H1 (cell line): ENCODE measurements around the gene RND3. TPM values are rescaled to one million over a fixed set of nuclear protein-coding genes. Genes with fewer than 3 reads are reported as not detected.

Experiments
- GTF2F1 ChIP-seq: IDR thresholded peaks from 2 replicates; pipeline ENCODE4 v1.6.1; 2012; ENCODE audit warnings: low read depth, low read length, improper control_type of control experiment, borderline replicate concordance
- JUND ChIP-seq: IDR thresholded peaks from 2 replicates; pipeline ENCODE4 v1.6.1; 2011; ENCODE audit warnings: mild to moderate bottlenecking, improper control_type of control experiment, low read length
- RAD21 ChIP-seq, 2 experiments: IDR thresholded peaks in 1 of 2; conservative IDR thresholded peaks in 1 of 2; 2 replicates each; pipeline ENCODE4 v1.6.1; 2011; ENCODE audit warnings: low read depth in 2 of 2, low read length in 2 of 2, improper control_type of control experiment in 1 of 2, inconsistent platforms in 1 of 2, mild to moderate bottlenecking in 1 of 2, moderate library complexity in 1 of 2
- TAF1 ChIP-seq: IDR thresholded peaks from 2 replicates; pipeline ENCODE4 v1.6.1; 2011; ENCODE audit warnings: mild to moderate bottlenecking, low read depth, low read length
- polyA plus RNA-seq, 7 experiments: library from polyadenylated mRNA; depleted of rRNA in 3 of 7; stranded (reverse) in 5 of 7; unstranded in 2 of 7; fragments of >200 nt in 5 of 7; fragments of 200-250 nt in 2 of 7; gene quantifications; 1 replicate in 5 of 7; 2 replicates in 1 of 7; 4 replicates in 1 of 7; pipeline versions ENCODE4 v1.2.1 to v1.2.3, GENCODE V29; 2011 to 2013; ENCODE audit warnings: missing spikeins in 2 of 7, mixed read lengths in 2 of 7
- total RNA-seq: library from RNA; stranded (reverse); fragmentation: NEBNext Ultra II Directional; extraction: Animal tissue kit (Norgen Biotek cat#: 25700); gene quantifications from 2 replicates; pipeline ENCODE4 v1.2.1, GENCODE V29; 2021
- TF ChIP-seq, protein P1 (sequence below): fragments of 300-600 bp; sonication (generic); IDR thresholded peaks from 2 replicates; pipeline ENCODE4 v1.7.1; 2012; ENCODE audit warnings: low read length, moderate library complexity, mild to moderate bottlenecking, inconsistent platforms; ENCODE audit not compliant: insufficient replicate concordance

Gene RND3
- total and polyA plus RNA-seq, 2 of the 8 experiments (the other 6 are each of a cell fraction or from before 2014, with no cell fraction given): 12.2 to 25.6 TPM

DNA sequence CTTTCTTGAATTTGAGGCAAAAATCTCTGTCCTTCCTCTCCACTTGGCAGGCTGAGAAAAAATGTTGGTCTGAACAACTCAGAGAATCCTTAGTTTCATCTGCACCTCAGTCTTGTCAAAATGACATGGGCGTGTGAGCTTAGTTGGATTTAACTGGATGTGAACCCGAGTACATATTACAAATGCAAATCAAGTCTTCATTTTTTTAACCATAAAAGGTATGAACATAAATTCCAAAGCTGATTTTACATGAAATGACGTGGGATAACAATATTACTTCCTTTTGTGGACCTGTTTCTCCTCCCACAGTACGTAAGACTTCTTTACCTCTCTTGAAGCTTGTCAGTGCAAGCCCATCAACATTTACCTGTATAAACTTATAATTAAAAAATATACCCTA, 32.6 kb upstream of the RND3 start (continued):
- TF ChIP-seq, protein P1, sequence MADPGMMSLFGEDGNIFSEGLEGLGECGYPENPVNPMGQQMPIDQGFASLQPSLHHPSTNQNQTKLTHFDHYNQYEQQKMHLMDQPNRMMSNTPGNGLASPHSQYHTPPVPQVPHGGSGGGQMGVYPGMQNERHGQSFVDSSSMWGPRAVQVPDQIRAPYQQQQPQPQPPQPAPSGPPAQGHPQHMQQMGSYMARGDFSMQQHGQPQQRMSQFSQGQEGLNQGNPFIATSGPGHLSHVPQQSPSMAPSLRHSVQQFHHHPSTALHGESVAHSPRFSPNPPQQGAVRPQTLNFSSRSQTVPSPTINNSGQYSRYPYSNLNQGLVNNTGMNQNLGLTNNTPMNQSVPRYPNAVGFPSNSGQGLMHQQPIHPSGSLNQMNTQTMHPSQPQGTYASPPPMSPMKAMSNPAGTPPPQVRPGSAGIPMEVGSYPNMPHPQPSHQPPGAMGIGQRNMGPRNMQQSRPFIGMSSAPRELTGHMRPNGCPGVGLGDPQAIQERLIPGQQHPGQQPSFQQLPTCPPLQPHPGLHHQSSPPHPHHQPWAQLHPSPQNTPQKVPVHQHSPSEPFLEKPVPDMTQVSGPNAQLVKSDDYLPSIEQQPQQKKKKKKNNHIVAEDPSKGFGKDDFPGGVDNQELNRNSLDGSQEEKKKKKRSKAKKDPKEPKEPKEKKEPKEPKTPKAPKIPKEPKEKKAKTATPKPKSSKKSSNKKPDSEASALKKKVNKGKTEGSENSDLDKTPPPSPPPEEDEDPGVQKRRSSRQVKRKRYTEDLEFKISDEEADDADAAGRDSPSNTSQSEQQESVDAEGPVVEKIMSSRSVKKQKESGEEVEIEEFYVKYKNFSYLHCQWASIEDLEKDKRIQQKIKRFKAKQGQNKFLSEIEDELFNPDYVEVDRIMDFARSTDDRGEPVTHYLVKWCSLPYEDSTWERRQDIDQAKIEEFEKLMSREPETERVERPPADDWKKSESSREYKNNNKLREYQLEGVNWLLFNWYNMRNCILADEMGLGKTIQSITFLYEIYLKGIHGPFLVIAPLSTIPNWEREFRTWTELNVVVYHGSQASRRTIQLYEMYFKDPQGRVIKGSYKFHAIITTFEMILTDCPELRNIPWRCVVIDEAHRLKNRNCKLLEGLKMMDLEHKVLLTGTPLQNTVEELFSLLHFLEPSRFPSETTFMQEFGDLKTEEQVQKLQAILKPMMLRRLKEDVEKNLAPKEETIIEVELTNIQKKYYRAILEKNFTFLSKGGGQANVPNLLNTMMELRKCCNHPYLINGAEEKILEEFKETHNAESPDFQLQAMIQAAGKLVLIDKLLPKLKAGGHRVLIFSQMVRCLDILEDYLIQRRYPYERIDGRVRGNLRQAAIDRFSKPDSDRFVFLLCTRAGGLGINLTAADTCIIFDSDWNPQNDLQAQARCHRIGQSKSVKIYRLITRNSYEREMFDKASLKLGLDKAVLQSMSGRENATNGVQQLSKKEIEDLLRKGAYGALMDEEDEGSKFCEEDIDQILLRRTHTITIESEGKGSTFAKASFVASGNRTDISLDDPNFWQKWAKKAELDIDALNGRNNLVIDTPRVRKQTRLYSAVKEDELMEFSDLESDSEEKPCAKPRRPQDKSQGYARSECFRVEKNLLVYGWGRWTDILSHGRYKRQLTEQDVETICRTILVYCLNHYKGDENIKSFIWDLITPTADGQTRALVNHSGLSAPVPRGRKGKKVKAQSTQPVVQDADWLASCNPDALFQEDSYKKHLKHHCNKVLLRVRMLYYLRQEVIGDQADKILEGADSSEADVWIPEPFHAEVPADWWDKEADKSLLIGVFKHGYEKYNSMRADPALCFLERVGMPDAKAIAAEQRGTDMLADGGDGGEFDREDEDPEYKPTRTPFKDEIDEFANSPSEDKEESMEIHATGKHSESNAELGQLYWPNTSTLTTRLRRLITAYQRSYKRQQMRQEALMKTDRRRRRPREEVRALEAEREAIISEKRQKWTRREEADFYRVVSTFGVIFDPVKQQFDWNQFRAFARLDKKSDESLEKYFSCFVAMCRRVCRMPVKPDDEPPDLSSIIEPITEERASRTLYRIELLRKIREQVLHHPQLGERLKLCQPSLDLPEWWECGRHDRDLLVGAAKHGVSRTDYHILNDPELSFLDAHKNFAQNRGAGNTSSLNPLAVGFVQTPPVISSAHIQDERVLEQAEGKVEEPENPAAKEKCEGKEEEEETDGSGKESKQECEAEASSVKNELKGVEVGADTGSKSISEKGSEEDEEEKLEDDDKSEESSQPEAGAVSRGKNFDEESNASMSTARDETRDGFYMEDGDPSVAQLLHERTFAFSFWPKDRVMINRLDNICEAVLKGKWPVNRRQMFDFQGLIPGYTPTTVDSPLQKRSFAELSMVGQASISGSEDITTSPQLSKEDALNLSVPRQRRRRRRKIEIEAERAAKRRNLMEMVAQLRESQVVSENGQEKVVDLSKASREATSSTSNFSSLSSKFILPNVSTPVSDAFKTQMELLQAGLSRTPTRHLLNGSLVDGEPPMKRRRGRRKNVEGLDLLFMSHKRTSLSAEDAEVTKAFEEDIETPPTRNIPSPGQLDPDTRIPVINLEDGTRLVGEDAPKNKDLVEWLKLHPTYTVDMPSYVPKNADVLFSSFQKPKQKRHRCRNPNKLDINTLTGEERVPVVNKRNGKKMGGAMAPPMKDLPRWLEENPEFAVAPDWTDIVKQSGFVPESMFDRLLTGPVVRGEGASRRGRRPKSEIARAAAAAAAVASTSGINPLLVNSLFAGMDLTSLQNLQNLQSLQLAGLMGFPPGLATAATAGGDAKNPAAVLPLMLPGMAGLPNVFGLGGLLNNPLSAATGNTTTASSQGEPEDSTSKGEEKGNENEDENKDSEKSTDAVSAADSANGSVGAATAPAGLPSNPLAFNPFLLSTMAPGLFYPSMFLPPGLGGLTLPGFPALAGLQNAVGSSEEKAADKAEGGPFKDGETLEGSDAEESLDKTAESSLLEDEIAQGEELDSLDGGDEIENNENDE: no peak
- no peak for TF ChIP-seq GTF2F1
- TF ChIP-seq JUND: no peak
- TF ChIP-seq TAF1: no peak
- no peak for TF ChIP-seq RAD21 (IDR thresholded peaks at IDR 0.05 in 1 of 2, conservative IDR thresholded peaks at IDR 0.05 in 1 of 2; ENCODE audit: low read depth in 2 of 2, low read length in 2 of 2)
- TF ChIP-seq, all 59 proteins: peak for 0
